HG02571 (cell line): ENCODE measurements around the gene SSBP1.
"Not testable (repeated sequence)": the region's sequence is repeated elsewhere in the genome, so short reads cannot be mapped to it uniquely, and the experiment has no call there.

Experiments used
- ATAC-seq: cut with Tn5 transposase; IDR thresholded peaks from one replicate; pipeline ENCODE4 v1.9.1; 2021; ENCODE audit warnings: mild to moderate bottlenecking, moderate library complexity; ENCODE audit not compliant: unreplicated experiment

Gene SSBP1

DNA sequence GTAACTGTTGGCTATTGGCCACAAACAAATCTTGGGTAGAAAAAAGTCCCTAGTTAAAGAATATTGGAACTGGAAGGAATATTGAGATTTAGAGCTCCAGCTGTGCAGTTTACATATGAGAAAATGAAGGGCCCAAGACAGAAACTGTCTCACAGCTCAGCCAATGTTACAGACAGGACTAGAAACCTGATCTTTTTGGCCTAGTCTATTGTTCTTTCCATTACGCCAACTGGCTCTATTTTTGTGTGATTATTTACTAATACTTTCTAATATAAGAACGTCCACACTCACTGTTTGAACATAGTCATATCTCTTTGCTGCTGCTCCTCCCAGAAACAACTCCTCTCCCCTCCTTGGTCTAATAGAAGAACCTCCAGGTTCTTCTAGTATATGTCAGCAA is 28.8 kb upstream of the SSBP1 start:
- ATAC-seq = no peak

DNA sequence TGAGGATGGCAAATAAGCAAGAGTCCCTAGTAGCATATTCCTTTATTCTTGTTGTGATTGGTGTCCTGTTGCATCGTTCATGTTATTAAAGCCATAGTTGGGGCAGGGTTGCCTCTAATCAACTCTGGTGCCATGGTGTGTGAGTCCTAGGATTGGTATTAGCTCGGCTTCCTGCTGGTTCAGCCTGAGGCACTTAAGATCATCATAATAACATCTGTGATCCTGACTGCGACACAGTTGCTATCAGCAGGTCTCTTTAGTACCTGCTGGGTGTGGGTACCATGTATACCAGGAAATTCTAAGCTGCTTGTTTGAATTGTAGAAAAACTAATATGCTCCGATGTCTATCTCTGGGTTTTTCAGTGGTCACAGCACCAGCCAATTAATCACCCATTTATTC is 28.4 kb upstream of the SSBP1 start:
- no peak for ATAC-seq

DNA sequence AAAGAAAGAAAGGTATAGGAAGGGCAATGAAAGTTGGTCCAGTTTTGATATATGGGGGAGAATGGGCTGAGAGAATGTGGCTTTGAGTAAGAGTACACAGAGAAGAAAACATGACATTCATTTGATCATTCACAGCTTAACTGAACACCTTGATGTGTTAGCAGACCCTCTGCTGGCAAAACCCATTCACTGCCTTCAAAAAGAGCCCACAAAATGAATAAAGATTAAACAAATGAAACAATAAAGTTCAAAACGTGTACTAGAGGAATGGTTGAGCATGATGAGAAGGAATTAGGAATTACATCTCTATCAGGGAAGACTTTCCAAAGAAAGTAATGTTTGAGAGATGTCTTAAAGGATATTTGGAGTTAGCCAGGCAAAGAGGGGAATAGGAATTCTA is 27.9 kb upstream of the SSBP1 start:
- ATAC-seq = no peak

DNA sequence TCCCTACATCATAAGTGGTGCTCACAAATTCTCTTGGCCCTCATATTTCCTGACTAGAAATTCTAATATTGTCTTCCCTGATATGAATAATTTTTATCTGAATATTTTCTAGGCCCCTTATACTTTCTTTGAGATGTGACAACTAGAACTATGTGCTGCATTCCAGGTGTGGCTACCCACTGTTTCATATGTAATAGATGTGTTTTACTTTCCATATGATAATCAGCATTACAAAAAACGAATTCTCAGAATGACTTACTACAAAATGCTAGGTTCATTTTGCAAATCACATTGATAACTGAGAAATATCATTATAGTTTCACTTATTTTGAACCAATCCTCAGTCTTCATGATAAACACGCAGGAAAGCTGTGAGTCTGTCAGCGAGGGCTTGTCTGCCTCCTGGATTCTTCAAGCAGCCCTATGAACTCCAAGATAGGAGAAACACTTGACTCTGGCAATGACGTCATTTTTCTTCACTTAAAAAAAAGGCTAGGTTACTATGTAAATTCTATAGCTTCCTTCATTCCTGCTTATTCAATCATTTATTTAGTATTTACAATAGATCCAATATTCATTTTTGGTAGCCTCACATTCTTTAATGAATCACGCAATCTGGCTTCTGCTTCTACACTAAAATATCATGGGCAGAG is 25.4 kb upstream of the SSBP1 start:
- no peak for ATAC-seq

DNA sequence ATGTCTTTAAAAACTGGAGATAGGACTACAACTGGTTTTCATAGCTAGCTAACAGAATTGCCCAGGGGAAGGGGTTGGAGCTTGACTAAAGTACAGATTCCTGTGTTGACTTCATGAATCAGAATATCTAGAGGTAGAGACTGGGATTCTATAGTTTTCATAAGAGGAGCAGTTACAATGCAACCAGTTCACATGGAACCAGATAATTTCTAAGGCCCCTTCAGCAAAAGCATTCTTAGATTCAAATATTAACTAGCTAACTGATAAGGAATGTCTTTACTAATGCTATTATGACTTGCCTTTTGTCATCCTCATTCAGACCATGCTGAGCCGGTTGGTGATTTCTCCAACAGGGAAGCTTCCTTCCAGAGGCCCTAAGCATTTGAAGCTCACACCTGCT is 24.3 kb upstream of the SSBP1 start:
- no peak for ATAC-seq

DNA sequence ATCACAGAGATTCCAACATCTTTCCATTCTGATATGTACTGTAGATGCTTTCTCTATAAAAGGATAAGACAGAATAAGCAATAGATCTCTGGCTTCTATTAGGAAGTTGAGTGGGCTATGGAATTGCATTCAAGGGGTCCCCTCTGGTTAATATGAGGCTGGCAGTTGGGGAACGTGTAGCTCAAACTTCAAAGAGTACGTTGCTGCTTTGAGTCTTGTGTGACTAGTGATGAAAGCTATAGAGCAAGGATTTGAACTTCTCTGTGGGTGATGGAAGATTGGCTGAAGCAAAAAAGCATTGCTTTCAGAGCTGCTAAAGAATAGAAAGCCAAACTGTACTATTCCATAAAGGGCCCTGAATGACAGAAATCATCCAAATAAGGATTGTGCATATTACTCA is 23.6 kb upstream of the SSBP1 start:
- no peak for ATAC-seq

DNA sequence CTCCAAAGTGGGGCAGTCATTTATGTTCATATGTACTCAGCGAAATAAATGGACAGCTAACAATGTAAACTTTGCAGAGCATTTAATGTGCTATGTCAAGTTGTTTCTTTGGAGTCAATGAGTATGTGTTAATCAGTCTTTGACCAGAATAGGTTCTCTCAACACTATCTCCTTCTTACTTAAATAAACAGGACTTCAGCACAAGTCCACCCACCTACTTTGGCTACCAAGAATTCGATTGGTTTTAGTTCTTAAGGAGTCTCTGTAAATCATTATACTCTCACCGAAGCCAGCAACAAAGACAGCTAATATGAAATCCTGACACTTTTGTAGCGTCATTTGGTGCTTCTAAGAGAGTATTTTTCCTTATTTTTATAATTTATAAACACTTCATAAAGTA is 23.1 kb upstream of the SSBP1 start:
- ATAC-seq = no peak

DNA sequence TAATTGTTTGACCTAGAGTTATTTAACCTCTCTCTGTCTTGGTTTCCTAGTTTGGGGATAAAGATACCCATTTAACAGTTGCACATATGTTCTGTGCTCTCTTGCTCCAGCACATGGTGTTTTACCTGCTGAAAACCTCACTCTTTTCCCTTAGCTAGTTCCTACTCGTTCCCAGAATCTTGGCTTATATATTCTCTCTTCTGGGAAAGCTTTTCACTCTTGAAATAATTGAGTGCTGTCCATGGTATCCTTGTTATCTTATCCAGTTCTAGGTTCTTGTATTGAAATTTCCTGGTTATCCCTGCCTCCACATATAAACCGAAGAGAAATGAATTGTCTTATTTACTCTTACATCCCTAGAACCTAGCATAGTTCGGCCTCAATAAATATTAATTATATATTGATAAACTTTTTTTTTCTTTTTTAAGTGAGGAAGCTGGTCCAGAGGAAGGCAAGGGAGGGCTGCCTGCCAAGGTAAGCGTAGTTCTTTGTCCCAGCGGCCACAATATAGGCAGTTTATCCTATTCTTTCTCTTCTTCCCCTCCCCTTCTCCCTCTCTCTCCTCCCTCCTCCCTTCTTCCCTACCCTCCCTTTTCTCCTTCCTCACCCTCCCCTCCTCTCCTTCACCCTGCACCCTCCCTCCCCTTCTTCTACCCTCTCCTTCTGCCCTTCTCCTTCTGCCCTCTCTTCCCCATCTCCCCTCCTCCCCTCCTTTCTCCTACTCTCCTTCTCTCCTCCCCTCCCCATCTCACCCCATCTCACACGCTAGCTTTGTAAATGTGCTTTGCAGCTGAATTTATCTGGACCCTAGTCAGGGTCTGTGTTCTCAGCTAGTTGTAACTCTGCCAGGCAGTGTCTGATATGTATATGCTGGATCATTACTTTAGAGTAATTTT is 22.1 kb upstream of the SSBP1 start:
- no peak for ATAC-seq

DNA sequence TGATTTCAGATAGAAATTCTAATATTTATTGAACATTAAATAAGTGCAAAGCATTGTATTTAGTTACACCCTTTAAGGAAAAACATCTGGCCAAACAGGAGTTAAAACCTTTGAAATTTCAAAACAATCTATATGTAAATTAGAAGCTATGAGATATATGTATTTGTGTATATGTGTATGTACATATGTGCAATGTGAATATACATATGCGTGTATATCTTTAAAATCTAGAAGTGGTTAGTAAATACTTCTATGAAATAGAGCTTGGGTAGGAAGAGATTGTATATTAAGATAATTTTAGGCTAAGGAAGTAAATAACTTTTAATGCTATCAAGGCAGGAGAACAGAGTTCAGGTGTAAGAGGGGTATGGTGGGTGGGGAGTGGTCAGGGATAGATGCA is 20.7 kb upstream of the SSBP1 start:
- ATAC-seq = no peak

DNA sequence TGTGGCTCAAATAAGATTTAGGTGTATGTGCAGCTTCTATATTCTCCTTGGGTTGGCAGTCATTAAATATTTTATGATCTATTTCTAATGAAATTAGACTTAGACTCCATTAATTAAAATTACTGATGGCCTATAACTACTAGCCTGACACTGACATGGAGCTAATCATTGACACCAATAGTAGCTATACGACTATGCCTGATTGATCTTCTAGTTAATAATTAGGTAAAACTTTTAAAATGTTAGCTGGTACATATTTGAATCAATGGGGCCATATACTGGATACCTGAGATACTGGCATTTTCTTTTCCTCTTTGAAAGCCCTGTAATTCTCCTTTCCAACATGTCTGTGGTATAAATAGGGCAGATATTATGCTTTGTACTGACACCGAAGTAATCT is 15.6 kb upstream of the SSBP1 start:
- no peak for ATAC-seq

DNA sequence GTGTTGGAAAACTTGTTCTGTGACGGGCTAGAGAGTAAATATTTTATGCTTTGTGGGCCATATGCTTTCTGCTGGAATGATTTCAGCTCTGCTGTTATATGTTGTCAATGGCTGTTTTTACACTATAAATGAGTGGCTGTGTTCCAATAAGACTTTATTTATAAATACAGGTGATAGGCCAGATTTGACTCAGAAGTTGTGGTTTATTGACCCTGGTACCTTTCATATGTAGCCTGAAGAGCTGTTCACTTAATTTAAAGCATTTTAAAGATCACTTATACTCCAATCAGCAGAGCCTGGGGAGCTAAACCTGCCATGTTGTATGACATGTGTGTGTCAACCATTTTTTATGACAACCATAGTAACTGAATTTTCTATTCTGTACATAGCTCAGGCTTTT is 9.1 kb upstream of the SSBP1 start:
- ATAC-seq = no peak

DNA sequence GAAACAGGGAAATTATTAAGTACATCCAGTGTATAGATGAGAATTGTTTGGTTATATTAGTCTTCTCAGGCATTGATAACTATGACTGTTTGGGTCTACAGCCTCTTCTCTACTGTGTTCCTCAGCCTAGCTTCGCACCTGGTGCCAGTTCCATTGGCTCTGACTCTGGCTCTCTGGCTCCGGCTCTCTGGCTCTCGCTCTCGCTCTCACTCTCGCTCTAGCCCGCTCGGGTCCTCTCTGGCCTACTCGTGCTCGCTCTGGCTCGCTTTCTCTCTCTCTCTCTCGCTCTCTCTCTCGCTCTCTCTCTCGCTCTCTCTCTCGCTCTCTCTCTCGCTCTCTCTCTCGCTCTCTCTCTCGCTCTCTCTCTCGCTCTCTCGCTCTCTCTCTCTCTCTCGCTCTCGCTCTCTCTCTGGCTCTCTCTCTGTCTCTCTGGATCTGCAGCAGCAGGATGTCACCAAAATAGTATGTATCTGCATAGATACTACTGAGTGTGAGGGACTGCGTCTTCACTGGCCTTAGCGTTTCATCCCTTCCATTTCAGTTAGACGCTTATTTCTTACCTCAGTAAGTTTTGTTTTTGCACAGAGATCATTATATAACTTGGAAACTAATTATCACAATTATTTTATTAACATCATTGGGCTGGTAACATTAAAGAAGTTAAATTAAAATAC is 6.5 kb upstream of the SSBP1 start:
- ATAC-seq = no peak

DNA sequence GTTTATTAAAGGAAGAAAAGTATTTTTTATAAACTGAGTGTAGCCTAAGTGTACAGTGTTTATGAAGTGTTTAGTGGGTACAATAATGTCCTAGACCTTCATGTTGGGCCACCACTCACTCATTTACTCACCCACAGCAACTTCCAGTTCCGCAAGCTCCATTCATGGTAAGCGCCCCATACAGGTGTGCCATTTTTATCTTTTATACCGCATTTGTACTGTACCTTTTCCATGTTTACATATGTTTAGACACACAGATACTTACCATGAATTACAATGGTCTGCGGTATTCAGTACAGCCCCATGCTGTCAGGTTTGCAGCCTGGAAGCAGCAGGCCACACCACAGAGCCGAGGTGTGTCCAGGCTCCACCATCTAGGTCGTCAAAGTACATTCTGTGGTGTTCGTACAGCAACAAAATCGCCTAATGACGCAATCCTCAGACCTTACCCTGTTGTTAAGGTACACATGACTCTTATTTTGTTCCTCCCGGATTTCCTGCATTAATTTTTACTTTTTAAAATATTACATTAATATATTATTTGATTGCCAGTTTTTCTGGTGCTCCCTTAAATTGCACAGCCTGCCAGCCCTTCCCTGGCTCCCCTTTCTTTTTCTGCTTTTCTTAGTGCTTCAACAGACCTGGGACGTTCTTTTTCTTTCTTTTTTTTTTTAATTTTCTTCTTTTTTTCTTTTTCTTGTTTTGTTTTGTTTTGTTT is 881 bp upstream of the SSBP1 start:
- no peak for ATAC-seq

DNA sequence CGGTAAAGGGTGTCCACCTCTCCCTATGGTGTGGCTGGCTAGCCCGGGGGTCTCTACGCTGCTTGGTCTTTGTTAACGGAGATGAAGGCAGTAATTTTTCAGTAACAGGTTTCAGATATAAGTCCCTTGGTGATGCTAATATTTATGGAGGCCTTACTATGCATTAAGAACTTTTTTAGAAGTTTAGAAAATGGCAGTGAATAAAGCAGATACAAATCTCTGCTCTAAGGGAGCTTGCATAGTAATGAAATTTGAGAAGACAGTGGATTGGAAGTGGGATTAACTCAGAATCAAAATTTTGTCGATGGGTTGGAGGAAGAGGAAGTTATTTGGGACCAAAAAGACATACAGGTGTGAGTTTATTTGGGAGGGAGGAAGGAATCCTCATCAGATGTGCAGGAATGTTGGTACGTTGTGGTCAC is 445 bp downstream of the SSBP1 start:
- peak; percentile 47 for ATAC-seq

DNA sequence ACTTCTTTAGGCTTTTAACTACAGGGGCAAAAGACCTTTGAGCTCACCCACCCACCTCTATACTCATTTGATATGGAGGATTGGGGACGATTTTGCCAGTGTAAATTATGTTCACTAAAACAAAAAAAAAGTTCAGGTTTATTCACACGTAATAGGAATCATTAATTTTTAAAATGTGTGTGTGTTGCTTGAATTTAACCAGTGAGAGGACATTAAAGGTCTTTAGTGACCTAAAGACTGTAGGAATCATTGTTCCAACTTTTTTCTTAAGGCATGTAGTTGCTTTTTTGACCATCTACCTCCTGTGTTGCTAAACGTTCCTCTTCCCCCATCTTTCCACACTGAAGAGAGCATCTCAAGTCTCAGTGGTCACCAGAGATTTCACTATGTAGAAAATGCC is 1.1 kb downstream of the SSBP1 start:
- no peak for ATAC-seq

DNA sequence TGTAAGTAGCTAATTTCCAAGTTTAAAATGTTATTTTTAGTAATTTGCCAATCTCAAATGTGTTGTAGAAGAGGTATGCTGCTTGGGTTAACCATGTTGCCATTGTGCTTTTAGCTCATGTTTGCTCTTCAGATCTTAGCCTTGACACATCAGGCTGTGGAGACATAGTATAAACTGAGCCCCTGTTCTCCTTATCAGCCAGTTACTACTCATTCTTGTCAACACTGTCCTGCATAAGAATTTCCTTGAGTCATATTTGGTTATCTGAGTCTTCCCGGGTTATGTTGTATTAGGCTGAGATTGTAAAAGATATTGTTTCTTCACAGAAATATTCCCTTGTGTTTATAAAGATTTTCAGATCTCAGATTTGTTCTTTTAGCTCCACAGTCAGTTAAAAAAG is 4.1 kb downstream of the SSBP1 start:
- no peak for ATAC-seq

DNA sequence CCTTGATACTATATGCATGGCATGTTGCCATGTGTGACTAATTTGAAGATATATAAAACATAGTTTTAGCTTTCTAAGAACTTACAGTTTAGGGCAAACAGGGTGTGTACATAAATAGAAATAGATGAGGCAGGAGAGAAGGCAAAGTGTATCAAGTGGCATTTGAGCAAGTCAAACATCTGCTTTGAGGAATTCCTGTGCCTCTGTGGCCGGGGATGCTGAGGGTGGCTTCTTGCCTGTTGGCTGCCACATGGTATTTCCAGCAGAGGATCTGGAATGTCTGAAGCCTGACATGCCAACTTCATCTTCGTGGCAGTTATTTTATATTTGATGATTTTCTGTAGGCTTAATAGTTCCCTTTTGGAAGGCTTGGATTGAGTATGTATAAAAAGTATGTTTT is 6.0 kb downstream of the SSBP1 start:
- ATAC-seq = no peak

DNA sequence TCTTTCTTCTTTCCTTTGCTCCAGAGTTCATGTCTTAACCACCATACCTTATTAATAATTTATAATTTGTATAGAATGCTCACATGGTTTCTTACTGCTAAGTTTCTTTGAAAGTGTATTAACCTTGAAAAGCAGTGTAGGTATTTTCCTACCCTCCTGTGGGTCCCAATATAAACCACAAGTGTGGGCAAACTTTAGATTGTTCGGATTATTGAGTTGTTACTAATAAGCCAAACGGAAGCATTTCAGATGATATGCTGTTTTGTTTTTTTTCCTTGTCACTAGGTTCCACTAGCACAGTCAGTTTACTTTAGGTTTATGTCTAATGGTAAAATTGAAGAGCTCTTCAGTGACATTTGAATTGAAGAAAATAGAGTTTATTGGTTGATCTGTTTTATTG is 10.2 kb downstream of the SSBP1 start:
- ATAC-seq = no peak

DNA sequence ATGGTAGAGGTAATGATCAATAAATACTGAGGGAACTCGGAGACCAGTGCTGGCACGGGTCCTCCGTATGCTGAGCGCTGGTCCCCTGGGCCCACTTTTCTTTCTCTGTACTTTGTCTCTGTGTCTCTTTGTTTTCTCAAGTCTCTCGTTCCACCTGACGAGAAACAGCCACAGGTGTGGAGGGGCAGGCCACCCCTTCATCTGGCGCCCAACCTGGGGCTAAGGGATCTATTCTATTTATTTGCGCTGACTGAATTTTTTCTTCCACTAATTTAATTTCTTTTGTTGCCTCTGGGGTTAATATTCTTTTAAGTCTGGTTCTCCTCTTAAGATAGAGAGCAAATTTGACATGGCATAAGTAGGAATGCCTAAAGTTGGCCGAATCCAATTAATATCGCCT is 13.7 kb downstream of the SSBP1 start:
- not testable (repeated sequence) for ATAC-seq

DNA sequence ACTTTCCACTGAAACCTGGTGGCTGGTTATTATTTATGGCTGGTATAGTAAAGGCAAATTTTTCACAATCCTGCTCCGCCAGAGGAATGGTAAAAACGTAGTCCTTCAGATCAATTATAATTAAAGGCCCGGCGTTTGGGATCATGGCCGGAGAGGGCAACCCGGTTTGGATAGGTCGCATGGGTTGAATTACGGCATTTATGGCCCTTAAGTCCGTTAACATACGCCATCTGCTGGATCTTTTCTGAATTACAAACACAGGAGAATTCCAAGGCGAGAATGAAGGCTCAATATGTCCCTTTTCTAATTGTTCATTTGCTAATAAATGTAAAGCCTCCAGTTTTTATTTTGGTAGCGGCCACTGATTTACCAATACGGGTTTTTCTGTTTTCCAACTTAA is 14.5 kb downstream of the SSBP1 start:
- ATAC-seq = no peak

DNA sequence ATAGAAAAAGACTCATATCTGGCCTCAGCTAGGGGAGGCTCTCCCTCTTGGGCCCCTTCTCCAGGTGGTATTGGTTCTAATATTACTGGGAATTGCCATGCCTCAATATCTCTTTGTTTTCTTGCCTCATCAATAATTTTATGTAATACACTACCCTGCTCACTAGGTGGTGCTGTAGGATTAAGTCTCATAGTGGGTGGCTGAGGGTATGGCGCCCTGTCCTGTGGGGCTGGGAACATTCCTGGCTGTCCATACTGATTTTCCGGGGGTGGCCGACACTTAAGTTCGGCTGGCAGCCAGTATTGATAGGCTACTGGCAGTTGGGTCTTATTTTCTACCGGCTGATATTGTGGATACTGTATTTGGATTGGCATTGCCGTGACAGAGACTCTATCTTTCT is 16.8 kb downstream of the SSBP1 start:
- ATAC-seq = no peak
